ENCODE measurements around the gene PRDM2.

Gene PRDM2

GRCh38 chr1:13869172-13869797 lies 169.3 kb downstream of the PRDM2 start:
- no peak for DNase-seq

GRCh38 chr1:13871413-13871812 lies 171.4 kb downstream of the PRDM2 start:
- no peak for DNase-seq

GRCh38 chr1:13871886-13872285 lies 171.9 kb downstream of the PRDM2 start:
- DNase-seq, result no peak

GRCh38 chr1:13873032-13873431 lies 173.0 kb downstream of the PRDM2 start:
- DNase-seq, result no peak

Data from activated CD4-positive, alpha-beta T cell treated with anti-CD3 and anti-CD28 coated beads, Interleukin-2, amount 50 U/mL, for 4 hours (primary cell).